Karpas-422 (cell line): ENCODE measurements around the gene SPOCK1. TPM values are rescaled to one million over a fixed set of nuclear protein-coding genes. Genes with fewer than 3 reads are reported as not detected.

Source experiments
- DNase-seq: peaks from one replicate; pipeline ENCODE4 v3.0.0-alpha.2; 2015
- H2AFZ ChIP-seq: fragments of 200-600 bp; sonication (generic); 2 replicates; pipeline ENCODE4 v1.6.1; 2014; ENCODE audit warnings: antibody characterized with exemption, low read length, mixed read lengths
- H3K27ac ChIP-seq: fragments of 200-600 bp; sonication (generic); 2 replicates; pipeline ENCODE4 v1.5.1; 2014; ENCODE audit warnings: mild to moderate bottlenecking, low read length, moderate library complexity
- H3K27me3 ChIP-seq: fragments of 200-600 bp; sonication (generic); 2 replicates; pipeline ENCODE4 v1.6.1; 2014; ENCODE audit warnings: low read length, mixed read lengths
- H3K36me3 ChIP-seq: fragments of 200-600 bp; sonication (generic); 2 replicates; pipeline ENCODE4 v1.6.1; 2014; ENCODE audit warnings: low read length, mixed read lengths; ENCODE audit not compliant: insufficient read depth
- H3K4me1 ChIP-seq: fragments of 200-600 bp; sonication (generic); 2 replicates; pipeline ENCODE4 v1.6.1; 2014; ENCODE audit warnings: mild to moderate bottlenecking, low read length, mixed read lengths
- H3K4me2 ChIP-seq: fragments of 200-600 bp; sonication (generic); 2 replicates; pipeline ENCODE4 v1.6.1; 2014; ENCODE audit warnings: low read length, low read depth, mild to moderate bottlenecking; ENCODE audit not compliant: poor library complexity, severe bottlenecking
- H3K4me3 ChIP-seq: fragments of 200-600 bp; sonication (generic); 2 replicates; pipeline ENCODE4 v1.5.1; 2014; ENCODE audit warnings: mild to moderate bottlenecking, antibody characterized with exemption, low read length, mixed read lengths
- H3K79me2 ChIP-seq: fragments of 200-600 bp; sonication (generic); 2 replicates; pipeline ENCODE4 v1.6.1; 2014; ENCODE audit warnings: mild to moderate bottlenecking, low read length, mixed read lengths
- H3K9ac ChIP-seq: fragments of 200-600 bp; sonication (generic); 2 replicates; pipeline ENCODE4 v1.6.0; 2014; ENCODE audit warnings: low read length
- H3K9me2 ChIP-seq: fragments of 200-600 bp; sonication (generic), shearing (Covaris generic); replicated peaks from 2 replicates; pipeline ENCODE4 v1.6.0; 2014; ENCODE audit warnings: mild to moderate bottlenecking, low read length, moderate library complexity; ENCODE audit not compliant: insufficient read depth
- H3K9me3 ChIP-seq: fragments of 300-700, 200-600 bp; sonication (generic); 2 replicates; pipeline ENCODE4 v1.6.1; 2014; ENCODE audit warnings: low read length, mixed read lengths
- H4K20me1 ChIP-seq: fragments of 200-600 bp; sonication (generic); 2 replicates; pipeline ENCODE4 v1.6.1; 2014; ENCODE audit warnings: mild to moderate bottlenecking, antibody characterized with exemption, low read length, low read depth; ENCODE audit not compliant: insufficient read depth
- total RNA-seq: library from RNA; depleted of rRNA; stranded (reverse); fragments of >200 nt; shearing (Covaris generic); gene quantifications from 2 replicates; pipeline ENCODE4 v1.2.3, GENCODE V29; 2014; ENCODE audit warnings: low replicate concordance

SPOCK1 gene
- total RNA-seq, 1 experiment from 2014 or later = 1.0 TPM

GRCh38 chr5:137287569-137287968 is 211.6 kb downstream of the SPOCK1 start:
- Histone ChIP-seq H3K9me3 (no peaks in the 10 kb centered on the region), H2AFZ (no peak overlapping the region), H3K9ac (no peak overlapping the region), H3K4me2 (no peak overlapping the region), H3K4me1 (no peaks in the 10 kb centered on the region), H3K9me2 (no peaks in the 10 kb centered on the region), H3K36me3 (no peaks in the 10 kb centered on the region), H3K27ac (no peak overlapping the region), H3K79me2 (no peaks in the 10 kb centered on the region), H3K27me3 (no peaks in the 10 kb centered on the region), H4K20me1 (no peaks in the 10 kb centered on the region), H3K4me3 (no peak overlapping the region)
- no peak for DNase-seq

DNA sequence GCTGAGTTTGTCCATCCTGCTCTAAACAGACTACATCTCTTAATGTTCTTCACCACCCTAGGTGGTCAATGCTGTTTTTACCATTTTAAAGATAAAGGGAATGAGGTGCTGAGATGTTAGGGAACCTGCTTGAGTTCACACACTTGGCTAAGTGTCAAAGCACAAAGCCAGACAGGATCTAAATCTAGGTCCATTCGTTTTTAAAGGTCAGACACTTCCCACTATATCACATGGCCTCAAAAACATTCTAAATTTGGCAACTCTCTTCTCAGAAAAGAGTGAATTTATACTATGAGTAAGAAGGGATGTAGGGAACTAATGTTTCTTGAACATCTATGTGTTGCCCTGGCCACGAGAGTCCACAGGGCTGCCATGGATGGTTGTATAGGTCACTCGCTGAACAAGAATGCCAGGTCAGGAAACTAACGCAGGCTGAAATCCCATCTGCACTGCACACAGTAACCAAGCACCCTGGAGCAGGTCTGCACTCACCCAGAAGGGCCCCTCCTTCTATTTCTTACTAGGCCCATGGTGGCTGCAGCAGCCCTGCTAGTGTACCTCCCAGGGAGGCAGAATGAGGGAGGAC is 213.0 kb downstream of the SPOCK1 start:
- no peaks in the 10 kb centered on the region for H4K20me1 ChIP-seq
- H3K4me2 ChIP-seq = no peak overlapping the region
- H3K27me3 ChIP-seq = no peaks in the 10 kb centered on the region
- no peak overlapping the region for H3K4me3 ChIP-seq
- no peaks in the 10 kb centered on the region for H3K79me2 ChIP-seq
- no peak overlapping the region for H2AFZ ChIP-seq
- H3K4me1 ChIP-seq = no peaks in the 10 kb centered on the region
- no peaks in the 10 kb centered on the region for H3K9me2 ChIP-seq
- no peak for DNase-seq
- H3K9ac ChIP-seq = no peak overlapping the region
- no peak overlapping the region for H3K27ac ChIP-seq
- H3K9me3 ChIP-seq = no peaks in the 10 kb centered on the region
- no peaks in the 10 kb centered on the region for H3K36me3 ChIP-seq

GRCh38 chr5:137283801-137284200 is 215.3 kb downstream of the SPOCK1 start:
- no peak overlapping the region for H3K4me3 ChIP-seq
- H3K36me3 ChIP-seq = no peaks in the 10 kb centered on the region
- no peak overlapping the region for H2AFZ ChIP-seq
- H3K9me3 ChIP-seq = no peaks in the 10 kb centered on the region
- H3K27me3 ChIP-seq = no peaks in the 10 kb centered on the region
- H3K9ac ChIP-seq = no peak overlapping the region
- no peak overlapping the region for H3K27ac ChIP-seq
- no peaks in the 10 kb centered on the region for H3K9me2 ChIP-seq
- H4K20me1 ChIP-seq = no peaks in the 10 kb centered on the region
- H3K4me1 ChIP-seq = no peaks in the 10 kb centered on the region
- no peaks in the 10 kb centered on the region for H3K79me2 ChIP-seq
- no peak overlapping the region for H3K4me2 ChIP-seq
- no peak for DNase-seq

- H3K4me1 ChIP-seq = no peaks in the 10 kb centered on the region
- H3K4me3 ChIP-seq = no peak overlapping the region
- H2AFZ ChIP-seq = no peak overlapping the region
- H3K9me3 ChIP-seq = no peaks in the 10 kb centered on the region
- no peaks in the 10 kb centered on the region for H3K27me3 ChIP-seq
- no peaks in the 10 kb centered on the region for H3K36me3 ChIP-seq
- no peak overlapping the region for H3K9ac ChIP-seq
- no peaks in the 10 kb centered on the region for H3K9me2 ChIP-seq
- no peak for DNase-seq
- H3K79me2 ChIP-seq = no peaks in the 10 kb centered on the region
- no peak overlapping the region for H3K27ac ChIP-seq
- no peaks in the 10 kb centered on the region for H4K20me1 ChIP-seq
- no peak overlapping the region for H3K4me2 ChIP-seq
These were observed 216.9 kb downstream of the SPOCK1 start for GRCh38 chr5:137282216-137282615.

DNA sequence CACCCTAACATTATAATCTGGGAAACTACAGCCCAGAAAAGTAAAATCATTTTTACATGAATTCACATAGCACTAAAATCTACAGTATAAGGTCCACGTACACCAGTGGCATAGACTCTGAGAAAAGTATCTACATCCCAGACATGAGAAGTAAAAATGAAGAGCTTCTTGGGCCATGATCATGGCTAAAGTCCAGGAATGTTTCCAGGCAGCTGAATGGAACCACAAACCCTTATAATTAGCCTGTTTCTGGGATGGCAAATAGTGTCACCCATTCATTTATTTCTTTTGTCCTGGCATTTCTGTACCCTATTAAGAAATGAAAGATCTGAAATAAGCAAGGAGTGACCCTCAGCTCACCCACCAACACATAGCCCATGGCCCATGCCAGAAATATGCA is 217.9 kb downstream of the SPOCK1 start:
- Histone ChIP-seq H3K4me3 (no peak overlapping the region), H3K27me3 (no peaks in the 10 kb centered on the region), H3K79me2 (no peaks in the 10 kb centered on the region), H3K27ac (no peak overlapping the region), H4K20me1 (no peaks in the 10 kb centered on the region), H2AFZ (no peak overlapping the region), H3K4me2 (no peak overlapping the region), H3K9me3 (no peaks in the 10 kb centered on the region), H3K9me2 (no peaks in the 10 kb centered on the region), H3K9ac (no peak overlapping the region), H3K4me1 (no peaks in the 10 kb centered on the region), H3K36me3 (no peaks in the 10 kb centered on the region)
- no peak for DNase-seq

GRCh38 chr5:137280656-137281055 is 218.5 kb downstream of the SPOCK1 start:
- Histone ChIP-seq H3K9me3 (no peaks in the 10 kb centered on the region), H3K27me3 (no peaks in the 10 kb centered on the region), H3K9ac (no peak overlapping the region), H3K36me3 (no peaks in the 10 kb centered on the region), H3K79me2 (no peaks in the 10 kb centered on the region), H3K9me2 (no peaks in the 10 kb centered on the region), H3K4me1 (no peaks in the 10 kb centered on the region), H3K4me3 (no peak overlapping the region), H2AFZ (no peak overlapping the region), H4K20me1 (no peaks in the 10 kb centered on the region), H3K27ac (no peak overlapping the region), H3K4me2 (no peak overlapping the region)
- DNase-seq = no peak

GRCh38 chr5:137279521-137280231 is 219.4 kb downstream of the SPOCK1 start:
- H3K4me3 ChIP-seq = no peak overlapping the region
- DNase-seq = no peak
- no peak overlapping the region for H3K4me2 ChIP-seq
- H3K9me2 ChIP-seq = no peaks in the 10 kb centered on the region
- no peak overlapping the region for H2AFZ ChIP-seq
- no peaks in the 10 kb centered on the region for H3K27me3 ChIP-seq
- H3K9me3 ChIP-seq = no peaks in the 10 kb centered on the region
- H3K79me2 ChIP-seq = no peaks in the 10 kb centered on the region
- no peak overlapping the region for H3K9ac ChIP-seq
- H3K36me3 ChIP-seq = no peaks in the 10 kb centered on the region
- H3K4me1 ChIP-seq = no peaks in the 10 kb centered on the region
- no peaks in the 10 kb centered on the region for H4K20me1 ChIP-seq
- H3K27ac ChIP-seq = no peak overlapping the region

- DNase-seq = no peak
- Histone ChIP-seq H3K27ac (no peak overlapping the region), H3K4me2 (no peak overlapping the region), H3K79me2 (no peaks in the 10 kb centered on the region), H3K36me3 (no peaks in the 10 kb centered on the region), H3K4me1 (no peaks in the 10 kb centered on the region), H3K27me3 (no peaks in the 10 kb centered on the region), H4K20me1 (no peaks in the 10 kb centered on the region), H3K9ac (no peak overlapping the region), H3K9me2 (no peaks in the 10 kb centered on the region), H3K4me3 (no peak overlapping the region), H3K9me3 (no peaks in the 10 kb centered on the region), H2AFZ (no peak overlapping the region)
These were observed 220.7 kb downstream of the SPOCK1 start for GRCh38 chr5:137278476-137278875.
